Glomerular endothelial cell (primary cell): ENCODE measurements around the gene KPNA6. TPM values are rescaled to one million over a fixed set of nuclear protein-coding genes. Genes with fewer than 3 reads are reported as not detected.

Experiments
- DNase-seq: peaks from one replicate; pipeline ENCODE4 v3.0.0-alpha.2; 2011; ENCODE audit warnings: low read depth, low spot score; ENCODE audit errors: extremely low read depth
- total RNA-seq: library from RNA; depleted of rRNA; stranded (reverse); fragments of >200 nt; gene quantifications from 2 replicates; pipeline ENCODE4 v1.2.3, GENCODE V29; 2015

The KPNA6 gene
- total RNA-seq, 1 donor from 2014 or later: 50.3 TPM

- no peak for DNase-seq
Observed at GRCh38 chr1:32186077-32186476, 78.2 kb downstream of the KPNA6 start.

- no peak for DNase-seq
Observed at GRCh38 chr1:32186491-32186890, 78.6 kb downstream of the KPNA6 start.

GRCh38 chr1:32187850-32188249 lies 80.0 kb downstream of the KPNA6 start:
- no peak for DNase-seq

GRCh38 chr1:32192220-32192948 lies 84.5 kb downstream of the KPNA6 start:
- no peak for DNase-seq

GRCh38 chr1:32194984-32195383 lies 87.1 kb downstream of the KPNA6 start:
- no peak for DNase-seq

- DNase-seq: no peak
Observed at GRCh38 chr1:32195531-32195930, 87.7 kb downstream of the KPNA6 start.

GRCh38 chr1:32195972-32196823 lies 88.3 kb downstream of the KPNA6 start:
- no peak for DNase-seq

GRCh38 chr1:32197074-32197473 lies 89.2 kb downstream of the KPNA6 start:
- DNase-seq: no peak

GRCh38 chr1:32197837-32198236 lies 90.0 kb downstream of the KPNA6 start:
- DNase-seq: no peak

GRCh38 chr1:32198237-32199042 lies 90.6 kb downstream of the KPNA6 start:
- DNase-seq: no peak

- no peak for DNase-seq
Observed at GRCh38 chr1:32199043-32199716, 91.3 kb downstream of the KPNA6 start.

GRCh38 chr1:32199717-32200072 lies 91.8 kb downstream of the KPNA6 start:
- no peak for DNase-seq

GRCh38 chr1:32200226-32201010 lies 92.6 kb downstream of the KPNA6 start, which contains the start of gene CCDC28B:
CCDC28B (plus strand) TSS chr1:32200595; CDS start chr1:32201936, 1,341 bp downstream.
- no peak for DNase-seq

GRCh38 chr1:32201011-32201855 lies 93.4 kb downstream of the KPNA6 start:
- DNase-seq: no peak

GRCh38 chr1:32204943-32205361 lies 97.1 kb downstream of the KPNA6 start:
- no peak for DNase-seq

- DNase-seq: no peak
Observed at GRCh38 chr1:32205401-32206370, 97.8 kb downstream of the KPNA6 start, which contains the start of gene IQCC. IQCC (plus strand) TSS chr1:32205671; CDS start chr1:32205682, 11 bp downstream.

- DNase-seq: no peak
Observed at GRCh38 chr1:32208469-32208868, 100.6 kb downstream of the KPNA6 start.

GRCh38 chr1:32208891-32209328 lies 101.1 kb downstream of the KPNA6 start, which contains the start of gene DCDC2B:
DCDC2B (plus strand) TSS chr1:32209089; CDS start chr1:32209094, 5 bp downstream.
- DNase-seq: no peak
